Heart left ventricle (tissue), 16 donors: ENCODE data around the gene DAP. TPM values are rescaled to one million over a fixed set of nuclear protein-coding genes. Genes with fewer than 3 reads are reported as not detected.
A peak's percentile ranks its signal among the peaks of the same experiment; 100 is the strongest.

Experiments
- ATAC-seq, 4 donors: fragments of 200-7000 bp; cut with Tn5 transposase; one replicate each; pipeline ENCODE4 v1.9.1; 2020 to 2022; ENCODE audit warnings: moderate library complexity in 4 of 4, mild to moderate bottlenecking in 3 of 4, moderate number of reproducible peaks in 1 of 4
- DNase-seq, 5 donors: peaks; one replicate each; pipeline ENCODE4 v3.0.0-alpha.2; 2020
- H3K27ac ChIP-seq, 12 donors: fragments of 200-600 bp; sonication (generic) in 4 of 12; one replicate each; pipeline versions ENCODE4 v1.5.0 to v1.8.0; 2016 to 2022; ENCODE audit warnings: mild to moderate bottlenecking in 2 of 12
- H3K27me3 ChIP-seq, 9 donors: fragments of 200-600 bp; sonication (generic) in 2 of 9; one replicate each; pipeline versions ENCODE4 v1.5.1 to v1.8.0; 2016 to 2022; ENCODE audit warnings: mild to moderate bottlenecking in 3 of 9
- H3K36me3 ChIP-seq, 9 donors: fragments of 200-600 bp; sonication (generic) in 2 of 9; one replicate each; pipeline versions ENCODE4 v1.5.0 to v1.8.0; 2018 to 2022; ENCODE audit warnings: mild to moderate bottlenecking in 2 of 9
- H3K4me1 ChIP-seq, 12 donors: fragments of 200-600 bp; sonication (generic) in 4 of 12; one replicate each; pipeline versions ENCODE4 v1.5.0 to v1.8.0; 2016 to 2022; ENCODE audit warnings: mild to moderate bottlenecking in 3 of 12
- H3K4me3 ChIP-seq, 12 donors: fragments of 200-600 bp; sonication (generic) in 4 of 12; one replicate each; pipeline versions ENCODE4 v1.5.0 to v1.8.0; 2017 to 2022; ENCODE audit warnings: mild to moderate bottlenecking in 9 of 12, moderate library complexity in 4 of 12
- H3K9me3 ChIP-seq, 12 donors: fragments of 200-600 bp; sonication (generic) in 4 of 12; one replicate each; pipeline versions ENCODE4 v1.5.0 to v1.8.0; 2016 to 2022; ENCODE audit warnings: mild to moderate bottlenecking in 1 of 12
- POLR2A ChIP-seq, 2 donors: fragments of 450-650 bp; IDR thresholded peaks; one replicate each; pipeline ENCODE4 v1.6.1; 2017; ENCODE audit warnings: antibody characterized with exemption in 2 of 2, mild to moderate bottlenecking in 2 of 2, moderate library complexity in 2 of 2
- WGBS, 4 donors: extraction: QIAGEN DNeasy Blood & Tissue Kit in 2 of 4; methylation state at CpG; one replicate each; pipeline versions ENCODE4 v1.1.5 to v1.1.7; 2013 to 2018; 5-methylcytosine and 5-hydroxymethylcytosine counted together
- intact Hi-C, 10 donors: fragments of 100-400 bp; cut with DNase I; formaldehyde crosslinking; loops; one replicate each; pipeline versions ENCODE4 v1.11.1 to v1.14.2; 2022
- long read RNA-seq, 3 donors: library from polyadenylated mRNA; unstranded; transcript quantifications; one replicate each; pipeline ENCODE4 v2.0.0, GENCODE V29; 2020 to 2021
- polyA plus RNA-seq, 2 donors: library from polyadenylated mRNA; stranded (reverse); fragments of 200-250 nt; gene quantifications; one replicate each; pipeline ENCODE4 v1.2.3, GENCODE V29; 2013
- total RNA-seq, 9 donors: library from RNA; depleted of rRNA in 2 of 9; stranded (reverse); fragments of >200 nt in 2 of 9; fragmentation: NEBNext Ultra II Directional in 3 of 9; extraction: Animal tissue kit (Norgen Biotek cat#: 25700) in 3 of 9; gene quantifications; one replicate each; pipeline versions ENCODE4 v1.1.0 to v1.2.4, GENCODE V29; 2016 to 2023
- TF ChIP-seq, protein P1 (sequence below), 12 donors: fragments of 200-600 bp; sonication (generic) in 4 of 12; IDR thresholded peaks; one replicate each; pipeline versions ENCODE4 v1.5.0 to v1.8.0; 2018 to 2022; ENCODE audit warnings: antibody characterized with exemption in 12 of 12, mild to moderate bottlenecking in 5 of 12
- donor health status: ischemic (EF 13 %, LVEDD 7.1; RV severe dilation, severe dysfunction).
- donor health status: healthy with polysubstance abuse.
- donor health status: DM: no; HTN: yes; CAD: no.
- donor health status: DM: no; HTN: no; CAD: no.
- donor health status: ischemic (EF 25% LVEDD 6.9; RV normal size, moderate dysfunction).
- donor health status: ischemic (EF 25% LVEDD 5.7; RV mildly dilated, moderate dysfunction).
- donor health status: healthy.
- donor health status: DM: yes; HTN: yes; CAD: no.
- donor health status: ischemic (EF 35%, LVEDD 5.7; RV mildly dilated, moderate dysfunction).
- donor health status: nonischemic (EF 11% LVEDD 7.7; RV severe dilation, severe dysfunction).
- donor health status: DM: yes; HTN: yes; CAD: no.
- donor health status: PGD.
- donor health status: ischemic (EF 29% LVEDD 5.4; RV normal size, mild dysfunction).
- donor health status: nonischemic (EF 23%, LVEDD 6.1; RV moderate dilation, normal function).

Gene DAP, protein sequence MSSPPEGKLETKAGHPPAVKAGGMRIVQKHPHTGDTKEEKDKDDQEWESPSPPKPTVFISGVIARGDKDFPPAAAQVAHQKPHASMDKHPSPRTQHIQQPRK
- total RNA-seq (10 to 100 TPM; 24.3 to 61.6 (median 28.5) TPM), polyA plus RNA-seq (10 to 100 TPM; 13.8 to 45.8 TPM)
- long read RNA-seq, donor 1, transcript DAP-201 (4 exons, 2,339 nt) = major isoform, 69 of 91 reads
- long read RNA-seq, donor 1, partial matches to known transcripts = 5 of 91 reads
- long read RNA-seq, donor 1, other reads (novel, unspliced or antisense) = 17 of 91 reads
- long read RNA-seq, donor 2, transcript DAP-201 (4 exons, 2,339 nt) = major isoform, 72 of 100 reads
- long read RNA-seq, donor 2, partial matches to known transcripts = 6 of 100 reads
- long read RNA-seq, donor 2, other reads (novel, unspliced or antisense) = 20 of 100 reads
- long read RNA-seq, donor 3, transcript DAP-201 (4 exons, 2,339 nt) = major isoform, 58 of 70 reads
- long read RNA-seq, donor 3, partial matches to known transcripts = 11 of 70 reads
- long read RNA-seq, donor 3, other reads (novel, unspliced or antisense) = 0 of 70 reads

DNA sequence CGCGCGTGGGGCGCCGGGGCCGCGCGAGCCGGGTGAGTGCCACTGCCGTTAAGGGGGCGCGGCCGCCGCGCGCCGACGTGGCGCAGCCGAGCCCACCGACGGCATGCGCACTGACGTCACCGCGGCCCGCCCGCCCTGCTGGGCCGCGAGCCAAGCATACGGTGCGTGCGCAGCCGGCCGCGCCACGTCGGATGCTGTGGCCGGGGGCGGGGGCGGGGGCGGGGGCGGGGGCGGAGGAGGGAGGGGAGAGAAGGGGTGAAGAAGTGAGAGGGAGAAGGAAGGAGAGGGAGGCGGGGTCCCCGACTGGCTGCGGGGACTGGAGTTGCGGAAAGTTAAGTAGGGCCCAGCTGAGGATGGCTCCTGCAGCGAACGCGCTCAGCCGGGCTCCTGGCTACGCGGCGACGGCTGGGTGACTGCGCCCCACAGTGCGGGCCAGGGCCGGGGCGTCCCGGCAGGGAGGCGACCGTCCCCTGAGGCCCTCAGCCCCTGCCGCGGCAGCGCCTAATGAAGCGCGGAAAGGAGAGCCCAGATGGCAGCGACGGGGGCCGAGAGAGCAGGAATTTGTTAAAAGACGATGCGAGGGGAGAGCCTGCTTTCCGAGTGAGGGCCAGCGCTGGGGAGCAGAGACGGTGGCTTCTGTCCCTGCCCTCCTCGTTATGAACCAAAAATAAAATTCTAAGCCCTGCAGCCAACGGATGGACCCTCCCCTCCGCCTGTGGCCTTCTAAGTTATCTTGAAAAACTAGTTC is at the start of gene DAP:
DAP (minus strand) TSS at position 50 of the 748 bp plus-strand sequence. CDS start 166 bp downstream, outside the sequence.
- Histone ChIP-seq H3K9me3 (no peaks in the 10 kb centered on the region), H3K27ac (peak within 1 kb of the TSS; percentile 83 to 99 (median 95)), H3K4me1 (peaks cover 0 to 51% (median 29%) of the 10 kb centered on the region in 12 donors), H3K27me3 (no peaks in the 10 kb centered on the region), H3K36me3 (peaks cover 0 to 6% (median 0%) of the 10 kb centered on the region in 9 donors), H3K4me3 (peak within 1 kb of the TSS; percentile 59 to 95 (median 75))
- peak; percentile 85 to 94 (median 91) for DNase-seq
- ATAC-seq = peak; percentile 65 to 94 (median 86)
- intact Hi-C loops = loop anchor here in 5 of 10 donors (1.0 to 10.0 kb wide), 7 partner anchors 37 to 407 kb away; partner anchors contain the start of gene MARCHF6 (in 1 of the 5)
- TF ChIP-seq POLR2A (IDR thresholded peaks at IDR 0.05) = peak in 1 of 2 donors; percentile 42
- TF ChIP-seq, protein P1, sequence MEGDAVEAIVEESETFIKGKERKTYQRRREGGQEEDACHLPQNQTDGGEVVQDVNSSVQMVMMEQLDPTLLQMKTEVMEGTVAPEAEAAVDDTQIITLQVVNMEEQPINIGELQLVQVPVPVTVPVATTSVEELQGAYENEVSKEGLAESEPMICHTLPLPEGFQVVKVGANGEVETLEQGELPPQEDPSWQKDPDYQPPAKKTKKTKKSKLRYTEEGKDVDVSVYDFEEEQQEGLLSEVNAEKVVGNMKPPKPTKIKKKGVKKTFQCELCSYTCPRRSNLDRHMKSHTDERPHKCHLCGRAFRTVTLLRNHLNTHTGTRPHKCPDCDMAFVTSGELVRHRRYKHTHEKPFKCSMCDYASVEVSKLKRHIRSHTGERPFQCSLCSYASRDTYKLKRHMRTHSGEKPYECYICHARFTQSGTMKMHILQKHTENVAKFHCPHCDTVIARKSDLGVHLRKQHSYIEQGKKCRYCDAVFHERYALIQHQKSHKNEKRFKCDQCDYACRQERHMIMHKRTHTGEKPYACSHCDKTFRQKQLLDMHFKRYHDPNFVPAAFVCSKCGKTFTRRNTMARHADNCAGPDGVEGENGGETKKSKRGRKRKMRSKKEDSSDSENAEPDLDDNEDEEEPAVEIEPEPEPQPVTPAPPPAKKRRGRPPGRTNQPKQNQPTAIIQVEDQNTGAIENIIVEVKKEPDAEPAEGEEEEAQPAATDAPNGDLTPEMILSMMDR (IDR thresholded peaks at IDR 0.05) = no peak
- 1 to 2% (median 1%) methylated on average over 45 to 79 of the region's 79 CpGs for WGBS, 4 donors

DNA sequence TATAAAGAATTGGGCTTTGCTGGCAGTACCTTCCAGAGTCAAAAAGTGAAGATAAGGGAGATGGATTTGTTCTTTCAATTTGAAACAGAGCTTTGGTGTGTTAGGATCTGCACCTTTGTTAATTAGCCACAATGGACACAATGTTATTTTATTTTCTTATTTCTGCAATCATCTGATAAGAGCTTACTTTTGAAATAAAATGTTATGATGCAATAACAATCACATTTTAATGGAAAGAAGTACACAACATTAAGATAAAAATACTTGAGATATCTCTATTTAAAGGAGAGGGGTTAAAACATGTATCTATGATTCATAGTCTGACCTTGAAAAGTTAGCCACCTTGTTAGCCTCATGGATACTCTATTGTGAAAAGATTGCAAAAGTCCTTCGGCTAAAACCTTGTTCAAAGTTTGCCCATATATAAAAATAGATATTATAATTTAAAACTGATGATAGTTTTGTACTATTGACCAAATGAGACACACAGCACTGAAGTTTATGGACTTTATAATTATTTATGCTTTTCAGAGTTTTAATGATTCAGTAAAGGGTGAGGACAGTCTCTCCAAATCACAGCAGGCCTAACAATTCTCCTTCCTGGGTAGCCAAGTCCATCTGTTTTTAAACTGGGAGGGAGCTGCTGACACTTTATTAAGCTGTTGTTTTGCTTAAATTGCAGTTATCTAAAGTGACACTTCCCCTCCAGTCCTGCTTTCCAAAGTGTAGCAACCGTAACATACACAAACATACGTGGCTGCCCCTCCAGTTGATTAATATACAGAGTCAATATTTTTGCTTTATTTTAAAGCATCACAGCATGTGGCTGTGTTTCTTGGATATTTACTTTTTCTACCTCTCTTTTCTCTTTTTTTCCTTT is 47.6 kb upstream of the DAP start:
- DNase-seq = no peak
- peak in 1 of 4 donors; percentile 18 for ATAC-seq
- Histone ChIP-seq H3K9me3 (peaks cover 0 to 10% (median 0%) of the 10 kb centered on the region in 12 donors), H3K4me3 (no peak overlapping the region), H3K36me3 (no peaks in the 10 kb centered on the region), H3K27ac (no peak overlapping the region), H3K27me3 (no peaks in the 10 kb centered on the region), H3K4me1 (peaks cover 0 to 11% (median 0%) of the 10 kb centered on the region in 12 donors)
- no peak for TF ChIP-seq POLR2A (IDR thresholded peaks at IDR 0.05)
- TF ChIP-seq, protein P1 (IDR thresholded peaks at IDR 0.05) = no peak
- intact Hi-C loops = no loop called here
- WGBS, 4 donors = 31 to 46% (median 41%) methylated on average over 3 of the region's 3 CpGs

DNA sequence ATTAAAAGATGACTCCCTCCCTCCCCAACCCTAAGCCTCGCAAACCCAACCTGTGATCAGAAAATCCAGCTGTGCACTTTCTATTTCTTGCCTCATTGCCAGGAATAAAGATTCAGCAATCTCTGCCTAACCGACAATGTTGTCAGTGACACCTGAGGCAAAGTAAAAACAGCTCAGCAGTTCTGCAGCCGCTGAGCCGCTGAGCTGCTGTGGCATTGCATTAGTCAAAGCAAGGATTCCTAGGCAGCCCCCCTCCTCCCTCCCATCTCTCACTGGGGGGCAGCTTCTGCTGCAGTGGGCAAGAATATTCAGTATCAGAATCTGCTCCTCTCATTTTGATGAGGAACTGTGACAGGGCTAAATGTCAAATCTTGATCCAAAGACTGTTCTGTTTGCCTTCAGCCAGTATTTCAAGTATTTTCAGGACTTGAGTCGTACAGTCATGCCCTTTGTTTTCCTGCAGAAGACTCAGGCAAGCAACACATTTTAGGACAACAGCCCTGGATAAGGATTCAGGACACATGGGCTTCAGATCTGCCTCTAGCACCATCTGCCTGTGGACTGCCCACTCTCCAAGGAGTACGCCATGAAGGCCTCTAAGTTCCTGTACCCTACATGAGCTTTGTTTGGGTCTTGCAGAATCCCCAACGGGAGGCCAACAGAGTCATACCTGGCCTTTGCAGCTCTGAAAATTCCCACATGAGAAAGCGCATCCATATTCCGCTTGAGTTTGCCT is 41.1 kb upstream of the DAP start:
- peaks cover 0 to 10% (median 0%) of the 10 kb centered on the region in 12 donors for H3K9me3 ChIP-seq
- 64 to 75% (median 66%) methylated on average over 9 of the region's 9 CpGs for WGBS, 4 donors
- intact Hi-C loops = loop anchor here in 1 of 10 donors (1.0 to 5.0 kb wide), 2 partner anchors 41 to 105 kb away; partner anchors contain the start of gene DAP
- H3K4me3 ChIP-seq = no peak overlapping the region
- DNase-seq = no peak
- H3K27me3 ChIP-seq = peaks cover 0 to 4% (median 0%) of the 10 kb centered on the region in 9 donors
- H3K4me1 ChIP-seq = no peaks in the 10 kb centered on the region
- no peaks in the 10 kb centered on the region for H3K36me3 ChIP-seq
- TF ChIP-seq, protein P1 (IDR thresholded peaks at IDR 0.05) = peak in 8 of 12 donors; percentile 8 to 41 (median 24)
- no peak for TF ChIP-seq POLR2A (IDR thresholded peaks at IDR 0.05)
- peak in 2 of 4 donors; percentile 53 to 67 for ATAC-seq
- H3K27ac ChIP-seq = no peak overlapping the region
